ENCODE results near the gene TMEM95.

Gene TMEM95

DNA sequence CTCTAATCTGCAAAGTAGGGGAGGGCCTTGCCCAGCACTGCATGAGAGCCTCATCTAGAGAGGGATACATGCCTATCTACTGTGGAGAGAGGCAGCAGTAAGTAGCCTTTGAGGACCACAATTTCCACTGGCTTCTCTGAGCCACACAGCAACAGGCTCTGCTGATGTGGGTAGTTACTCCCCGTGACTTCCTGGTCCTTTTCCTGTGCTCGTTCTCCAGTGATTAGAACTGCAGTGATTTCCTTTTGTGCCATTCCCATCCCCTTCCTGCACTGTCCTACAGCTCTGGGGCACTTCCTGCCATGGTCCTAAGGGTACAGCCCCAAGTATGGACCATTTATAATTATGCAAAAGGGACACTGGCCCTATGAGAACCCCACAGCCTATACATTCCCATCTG lies 36.4 kb downstream of the TMEM95 start:
- TF ChIP-seq NFIC (IDR thresholded peaks at IDR 0.05) = no peak
- no peak for TF ChIP-seq CREB1 (IDR thresholded peaks at IDR 0.05; ENCODE audit: low read depth)
- no peak for TF ChIP-seq CEBPB (IDR thresholded peaks at IDR 0.05)

DNA sequence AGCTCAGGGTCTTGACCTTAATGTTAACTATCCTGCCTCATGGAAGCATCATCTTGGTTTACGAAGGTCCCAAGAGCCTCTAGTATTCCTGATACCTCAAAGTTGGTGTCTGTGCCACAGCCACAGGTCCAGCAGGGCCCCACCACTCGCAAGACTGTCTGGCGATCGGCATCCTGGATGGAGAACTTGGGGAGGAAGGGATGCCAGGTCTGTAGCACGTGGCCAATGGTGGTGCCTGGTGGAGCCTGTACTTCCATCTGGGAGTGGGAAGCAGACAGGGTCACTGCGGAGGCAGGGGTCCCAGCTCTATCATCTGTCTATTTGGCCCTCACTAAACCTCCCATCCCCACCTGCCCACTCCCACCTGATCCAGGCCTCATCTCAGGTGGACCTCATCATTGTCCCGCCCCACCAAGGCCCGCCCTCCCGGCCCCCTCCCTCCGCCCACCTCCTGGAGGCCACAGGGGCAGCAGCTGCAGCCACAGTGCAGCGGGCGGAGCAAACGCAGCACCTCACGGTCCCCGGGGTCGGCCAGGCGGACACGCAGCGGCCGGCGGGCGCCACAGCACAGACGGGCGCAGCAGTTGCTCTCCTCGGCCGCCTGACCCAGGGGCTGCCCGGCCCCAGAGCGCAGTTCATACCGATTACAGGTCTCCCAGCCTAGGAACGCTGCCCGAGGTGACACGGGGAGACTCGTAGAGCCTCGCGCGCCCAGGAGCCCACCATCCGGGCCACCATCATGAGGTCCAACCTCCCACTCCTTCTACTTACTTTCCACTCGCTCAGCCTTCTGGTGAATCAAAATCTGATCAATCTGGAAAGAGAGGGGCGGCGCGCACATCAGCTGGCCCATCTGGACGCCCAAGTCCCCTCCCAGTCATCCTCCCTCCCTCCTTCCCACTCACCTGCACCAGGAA lies 38.0 kb downstream of the TMEM95 start:
- TF ChIP-seq EGR1 (IDR thresholded peaks at IDR 0.05) = no peak
- TF ChIP-seq, protein P1, sequence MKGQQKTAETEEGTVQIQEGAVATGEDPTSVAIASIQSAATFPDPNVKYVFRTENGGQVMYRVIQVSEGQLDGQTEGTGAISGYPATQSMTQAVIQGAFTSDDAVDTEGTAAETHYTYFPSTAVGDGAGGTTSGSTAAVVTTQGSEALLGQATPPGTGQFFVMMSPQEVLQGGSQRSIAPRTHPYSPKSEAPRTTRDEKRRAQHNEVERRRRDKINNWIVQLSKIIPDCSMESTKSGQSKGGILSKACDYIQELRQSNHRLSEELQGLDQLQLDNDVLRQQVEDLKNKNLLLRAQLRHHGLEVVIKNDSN (IDR thresholded peaks at IDR 0.05) = no peak
- TF ChIP-seq RAD21 (IDR thresholded peaks at IDR 0.05; ENCODE audit: low read depth) = no peak
- TF ChIP-seq TCF12 (IDR thresholded peaks at IDR 0.05; ENCODE audit: low read depth) = no peak
- TF ChIP-seq TEAD4 (IDR thresholded peaks at IDR 0.05) = no peak
- TF ChIP-seq CREB1 (IDR thresholded peaks at IDR 0.05; ENCODE audit: low read depth) = no peak
- no peak for TF ChIP-seq NFIC (IDR thresholded peaks at IDR 0.05)
- no peak for TF ChIP-seq FOXM1 (IDR thresholded peaks at IDR 0.05; ENCODE audit: borderline replicate concordance, low read depth)

DNA sequence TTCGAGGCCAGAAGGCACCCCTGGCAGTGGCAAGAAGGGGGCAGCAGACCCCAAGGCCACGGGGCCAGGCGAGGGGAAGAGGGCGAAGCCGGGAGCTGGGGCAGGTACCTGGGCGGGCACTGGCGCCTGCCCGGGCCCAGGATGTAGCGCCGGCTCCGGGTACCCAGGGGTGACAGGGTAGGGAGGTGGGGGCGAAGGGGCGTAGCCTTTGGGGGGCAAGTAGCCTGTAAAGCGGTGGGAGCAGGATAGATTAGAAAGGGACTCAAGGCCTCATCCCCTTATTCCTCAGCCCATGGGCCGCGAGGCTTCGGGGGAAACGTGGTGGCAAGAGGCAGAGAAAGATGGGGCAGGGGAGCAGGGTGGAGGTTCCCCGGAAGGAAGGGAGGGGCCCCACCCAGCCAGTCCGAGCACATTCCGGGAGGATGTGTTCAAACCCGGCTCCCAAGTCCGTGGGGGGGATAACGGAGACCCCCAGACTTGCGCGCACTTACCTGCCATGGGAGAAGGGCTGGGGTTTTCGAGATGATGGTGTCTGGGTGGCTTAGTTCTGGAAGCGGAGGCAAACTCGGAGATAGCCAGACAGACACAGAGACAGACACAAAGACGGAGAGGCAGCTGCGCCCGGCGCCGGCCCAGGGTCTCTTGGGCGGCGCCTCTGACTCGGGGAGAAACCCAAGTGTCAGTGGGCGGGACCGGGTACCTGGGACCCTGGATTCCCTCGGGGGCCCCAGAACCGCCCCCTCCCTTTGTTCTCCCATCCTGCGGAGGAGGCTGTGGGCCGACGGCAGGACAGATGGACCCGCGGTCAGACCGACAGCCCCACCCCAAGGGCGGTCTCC lies 38.9 kb downstream of the TMEM95 start:
- TF ChIP-seq NFIC (IDR thresholded peaks at IDR 0.05) = no peak
- TF ChIP-seq ZBTB7A (IDR thresholded peaks at IDR 0.05; ENCODE audit: low read depth) = peak; percentile 76
- TF ChIP-seq, protein P2, sequence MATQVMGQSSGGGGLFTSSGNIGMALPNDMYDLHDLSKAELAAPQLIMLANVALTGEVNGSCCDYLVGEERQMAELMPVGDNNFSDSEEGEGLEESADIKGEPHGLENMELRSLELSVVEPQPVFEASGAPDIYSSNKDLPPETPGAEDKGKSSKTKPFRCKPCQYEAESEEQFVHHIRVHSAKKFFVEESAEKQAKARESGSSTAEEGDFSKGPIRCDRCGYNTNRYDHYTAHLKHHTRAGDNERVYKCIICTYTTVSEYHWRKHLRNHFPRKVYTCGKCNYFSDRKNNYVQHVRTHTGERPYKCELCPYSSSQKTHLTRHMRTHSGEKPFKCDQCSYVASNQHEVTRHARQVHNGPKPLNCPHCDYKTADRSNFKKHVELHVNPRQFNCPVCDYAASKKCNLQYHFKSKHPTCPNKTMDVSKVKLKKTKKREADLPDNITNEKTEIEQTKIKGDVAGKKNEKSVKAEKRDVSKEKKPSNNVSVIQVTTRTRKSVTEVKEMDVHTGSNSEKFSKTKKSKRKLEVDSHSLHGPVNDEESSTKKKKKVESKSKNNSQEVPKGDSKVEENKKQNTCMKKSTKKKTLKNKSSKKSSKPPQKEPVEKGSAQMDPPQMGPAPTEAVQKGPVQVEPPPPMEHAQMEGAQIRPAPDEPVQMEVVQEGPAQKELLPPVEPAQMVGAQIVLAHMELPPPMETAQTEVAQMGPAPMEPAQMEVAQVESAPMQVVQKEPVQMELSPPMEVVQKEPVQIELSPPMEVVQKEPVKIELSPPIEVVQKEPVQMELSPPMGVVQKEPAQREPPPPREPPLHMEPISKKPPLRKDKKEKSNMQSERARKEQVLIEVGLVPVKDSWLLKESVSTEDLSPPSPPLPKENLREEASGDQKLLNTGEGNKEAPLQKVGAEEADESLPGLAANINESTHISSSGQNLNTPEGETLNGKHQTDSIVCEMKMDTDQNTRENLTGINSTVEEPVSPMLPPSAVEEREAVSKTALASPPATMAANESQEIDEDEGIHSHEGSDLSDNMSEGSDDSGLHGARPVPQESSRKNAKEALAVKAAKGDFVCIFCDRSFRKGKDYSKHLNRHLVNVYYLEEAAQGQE (IDR thresholded peaks at IDR 0.05; ENCODE audit: low read depth) = no peak
- TF ChIP-seq EP300 (IDR thresholded peaks at IDR 0.05; ENCODE audit: borderline replicate concordance) = no peak
- peak; percentile 43; the same call in 1 of the 2 replicates for TF ChIP-seq TEAD4 (IDR thresholded peaks at IDR 0.05)
- no peak for TF ChIP-seq RAD21 (IDR thresholded peaks at IDR 0.05; ENCODE audit: low read depth)
- TF ChIP-seq CEBPB (IDR thresholded peaks at IDR 0.05) = no peak
- TF ChIP-seq, protein P3, sequence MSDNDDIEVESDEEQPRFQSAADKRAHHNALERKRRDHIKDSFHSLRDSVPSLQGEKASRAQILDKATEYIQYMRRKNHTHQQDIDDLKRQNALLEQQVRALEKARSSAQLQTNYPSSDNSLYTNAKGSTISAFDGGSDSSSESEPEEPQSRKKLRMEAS (IDR thresholded peaks at IDR 0.05) = peak; percentile 32; the same call in 1 of the 2 replicates

DNA sequence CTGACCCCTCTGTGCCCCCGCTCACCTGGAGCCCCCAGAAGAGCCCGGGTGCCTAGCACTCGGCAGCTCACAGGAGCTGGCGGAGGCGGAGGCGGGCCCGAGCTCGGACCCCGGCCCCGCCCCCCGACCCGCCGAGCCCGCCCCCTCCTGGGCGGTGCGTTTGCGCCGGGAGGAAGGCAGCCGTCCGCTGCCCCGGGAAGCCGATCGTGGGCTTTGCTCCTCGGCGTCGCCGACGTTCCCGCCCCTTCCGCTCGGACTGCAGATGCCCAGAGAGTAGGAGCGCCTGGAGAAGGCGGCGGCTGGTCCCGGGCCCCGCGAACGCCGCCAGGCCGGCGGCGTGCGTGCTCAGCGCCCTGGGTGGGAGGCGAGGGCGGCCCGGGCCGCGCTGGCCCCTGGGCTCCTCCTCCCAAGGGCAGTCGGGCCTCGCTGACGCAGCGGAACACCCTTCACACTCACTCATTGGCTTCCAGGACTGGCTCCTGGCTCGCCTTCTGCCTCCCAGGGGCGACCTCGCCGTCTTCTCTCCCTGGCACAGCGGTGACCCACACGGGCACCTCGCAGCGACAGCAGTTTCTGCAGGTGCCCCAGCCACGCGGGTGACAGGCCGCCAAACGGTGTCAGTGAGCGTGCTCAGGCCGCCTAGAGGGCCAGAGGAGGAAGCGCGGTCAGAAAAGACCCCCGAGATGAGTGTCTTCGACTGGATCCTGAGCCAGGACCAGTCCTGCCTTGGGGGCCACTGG lies 39.7 kb downstream of the TMEM95 start, which contains the start of gene PLSCR3:
PLSCR3 (minus strand) TSS at position 74 of the 740 bp plus-strand sequence. CDS start 415 bp downstream, outside the sequence.
- TF ChIP-seq TAF1 (IDR thresholded peaks at IDR 0.05; ENCODE audit: low read depth) (peak; percentile 59; the same call in 1 of the 2 replicates), EGR1 (IDR thresholded peaks at IDR 0.05) (no peak), EP300 (IDR thresholded peaks at IDR 0.05; ENCODE audit: borderline replicate concordance) (no peak), CREB1 (IDR thresholded peaks at IDR 0.05; ENCODE audit: low read depth) (no peak), ZBTB7A (IDR thresholded peaks at IDR 0.05; ENCODE audit: low read depth) (peak; percentile 41; the same call in 1 of the 2 replicates), YY1 (IDR thresholded peaks at IDR 0.05; ENCODE audit: low read depth) (peak; percentile 23; the same call in 1 of the 2 replicates), TCF12 (IDR thresholded peaks at IDR 0.05; ENCODE audit: low read depth) (no peak)
- TF ChIP-seq, protein P2 (IDR thresholded peaks at IDR 0.05; ENCODE audit: low read depth) = no peak
- TF ChIP-seq, protein P1 (IDR thresholded peaks at IDR 0.05) = no peak
- TF ChIP-seq, protein P3 (IDR thresholded peaks at IDR 0.05) = peak; percentile 77

DNA sequence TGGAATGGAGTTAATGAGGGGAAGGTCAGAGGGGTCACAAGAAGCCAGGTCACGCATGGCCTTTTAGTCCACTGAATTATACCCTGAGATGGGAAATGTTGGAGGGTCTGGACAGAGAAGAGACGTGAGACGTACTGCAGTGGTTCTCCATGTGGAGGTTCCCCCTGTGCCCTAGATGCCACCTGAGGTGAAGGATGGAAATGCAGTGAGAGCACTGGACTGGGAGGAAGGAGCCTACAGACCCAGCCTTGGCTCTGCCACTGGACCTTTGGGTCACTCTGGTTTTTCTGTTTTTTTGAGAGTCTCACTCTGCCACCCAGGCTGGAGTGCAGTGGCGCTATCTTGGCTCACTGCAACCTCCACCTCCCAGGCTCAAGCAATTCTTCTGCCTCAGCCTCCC lies 41.2 kb downstream of the TMEM95 start:
- TF ChIP-seq TCF12 (IDR thresholded peaks at IDR 0.05; ENCODE audit: low read depth) (no peak), EGR1 (IDR thresholded peaks at IDR 0.05) (no peak), EP300 (IDR thresholded peaks at IDR 0.05; ENCODE audit: borderline replicate concordance) (no peak), FOXM1 (IDR thresholded peaks at IDR 0.05; ENCODE audit: borderline replicate concordance, low read depth) (no peak), YY1 (IDR thresholded peaks at IDR 0.05; ENCODE audit: low read depth) (no peak)
- TF ChIP-seq, protein P2 (IDR thresholded peaks at IDR 0.05; ENCODE audit: low read depth) = no peak
- TF ChIP-seq, protein P1 (IDR thresholded peaks at IDR 0.05) = no peak
